CD4-positive, alpha-beta memory T cell (primary cell): ENCODE measurements around the gene NEIL3. TPM values are rescaled to one million over a fixed set of nuclear protein-coding genes. Genes with fewer than 3 reads are reported as not detected.
"Not testable (repeated sequence)": the region's sequence is repeated elsewhere in the genome, so short reads cannot be mapped to it uniquely, and the experiment has no call there.

Experiments
- CTCF ChIA-PET: fragments of 350-600 bp; sonication (Branson Sonifier 250); formaldehyde crosslinking; loops from one replicate; lab custom pipeline; 2021; ENCODE audit warnings: inconsistent platforms; ENCODE audit not compliant: partially characterized antibody; lab: Charles Lee
- POLR2A ChIA-PET: fragments of 350-600 bp; sonication (Branson Sonifier 250); formaldehyde crosslinking; loops from one replicate; lab custom pipeline; 2021; ENCODE audit not compliant: partially characterized antibody; lab: Charles Lee
- DNase-seq, 5 donors: peaks; one replicate each; pipeline versions ENCODE4 v3.0.0 to v3.0.0-alpha.2; 2020 to 2022; ENCODE audit warnings: mixed read lengths in 1 of 5
- H3K27ac ChIP-seq: one replicate; pipeline ENCODE4 v1.7.0; 2013; ENCODE audit warnings: low read depth, low read length
- H3K27me3 ChIP-seq: 2 replicates; pipeline ENCODE4 v1.7.0; 2013; ENCODE audit warnings: mild to moderate bottlenecking, low read length, moderate library complexity; ENCODE audit not compliant: insufficient read depth
- H3K36me3 ChIP-seq: 2 replicates; pipeline ENCODE4 v1.7.0; 2013; ENCODE audit warnings: mild to moderate bottlenecking, low read length, moderate library complexity; ENCODE audit not compliant: insufficient read depth
- H3K4me1 ChIP-seq: 2 replicates; pipeline ENCODE4 v1.7.0; 2013; ENCODE audit warnings: mild to moderate bottlenecking, low read length, moderate library complexity; ENCODE audit not compliant: insufficient read depth
- H3K4me3 ChIP-seq, 2 donors: one replicate each; pipeline ENCODE4 v1.7.0; 2013; ENCODE audit warnings: low read length in 2 of 2, mild to moderate bottlenecking in 1 of 2
- H3K9me3 ChIP-seq, 2 donors: one replicate each; pipeline ENCODE4 v1.7.0; 2013; ENCODE audit warnings: low read length in 2 of 2, control low read depth in 1 of 2; ENCODE audit not compliant: control insufficient read depth in 1 of 2
- H3K27ac Mint-ChIP-seq, 7 donors: one replicate each; pipeline ENCODE4 v1.8.0; 2020 to 2021; ENCODE audit warnings: mixed read lengths in 7 of 7, mild to moderate bottlenecking in 6 of 7, inconsistent platforms in 3 of 7, moderate library complexity in 3 of 7
- H3K27me3 Mint-ChIP-seq, 2 donors: one replicate each; pipeline ENCODE4 v1.8.0; 2020 to 2021; ENCODE audit warnings: mixed read lengths in 2 of 2
- H3K36me3 Mint-ChIP-seq, 2 donors: one replicate each; pipeline ENCODE4 v1.8.0; 2020 to 2021; ENCODE audit warnings: mixed read lengths in 2 of 2, inconsistent platforms in 1 of 2, mild to moderate bottlenecking in 1 of 2
- H3K4me1 Mint-ChIP-seq, 4 donors: one replicate each; pipeline ENCODE4 v1.8.0; 2020 to 2021; ENCODE audit warnings: mixed read lengths in 4 of 4, mild to moderate bottlenecking in 1 of 4
- H3K4me3 Mint-ChIP-seq, 8 donors: one replicate each; pipeline ENCODE4 v1.8.0; 2020 to 2021; ENCODE audit warnings: mixed read lengths in 8 of 8, mild to moderate bottlenecking in 7 of 8, moderate library complexity in 6 of 8, inconsistent platforms in 3 of 8
- H3K9me3 Mint-ChIP-seq, 8 donors: one replicate each; pipeline ENCODE4 v1.8.0; 2020 to 2021; ENCODE audit warnings: mixed read lengths in 8 of 8, mild to moderate bottlenecking in 5 of 8, inconsistent platforms in 3 of 8, moderate library complexity in 1 of 8
- intact Hi-C: fragments of 100-400 bp; cut with micrococcal nuclease; formaldehyde crosslinking; loops from one replicate; pipeline ENCODE4 v1.15.1; 2023
- polyA plus RNA-seq, 2 donors: library from polyadenylated mRNA; unstranded; fragments of 300-500 nt; fragmentation: Illumina TruSeq; gene quantifications; one replicate each; pipeline ENCODE4 v1.2.3, GENCODE V29; 2021
- total RNA-seq, 2 experiments: library from RNA; stranded (reverse); gene quantifications; one replicate each; pipeline ENCODE4 v1.2.3, GENCODE V29; 2021

Gene NEIL3
- total and polyA plus RNA-seq, 4 experiments from 2014 or later: 0.10 to 0.17 (median 0.15) TPM; not detected in 1

DNA sequence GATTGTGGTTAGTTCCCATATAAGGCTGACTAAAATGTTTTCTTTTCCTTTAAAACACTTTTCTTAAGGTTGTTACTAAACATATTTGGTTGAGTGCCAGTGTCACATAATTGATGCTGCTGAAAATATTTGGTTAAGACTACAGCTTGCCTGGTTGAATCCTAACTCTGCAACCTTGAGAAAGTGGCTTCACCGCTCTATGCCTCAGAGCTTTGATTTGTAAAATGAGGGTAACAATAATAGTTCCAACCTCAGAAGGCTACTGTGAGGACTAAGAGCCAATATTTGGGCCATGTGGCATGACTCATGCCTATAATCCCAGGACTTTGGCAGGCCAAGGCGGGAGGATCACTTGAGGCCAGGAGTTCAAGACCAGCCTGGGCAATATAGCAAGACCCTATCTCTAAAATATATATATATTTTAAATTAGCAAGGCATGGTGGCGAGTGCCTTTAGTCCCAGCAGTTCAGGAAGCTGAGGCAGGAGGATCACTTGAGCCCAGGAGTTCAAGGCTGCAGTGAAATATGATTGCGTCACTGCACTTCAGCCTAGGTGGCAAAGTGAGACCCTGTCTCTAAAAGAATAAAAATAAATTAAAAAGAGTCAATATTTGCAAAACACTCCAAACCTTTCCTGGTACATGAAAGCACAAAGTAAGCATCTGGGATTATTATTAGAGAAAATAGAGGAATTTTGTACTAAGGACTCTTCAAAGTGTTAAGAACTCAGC, 7.1 kb upstream of the NEIL3 start:
- Mint-ChIP-seq H3K4me3 (no peak overlapping the region), H3K27me3 (peaks cover 2 to 3% of the 10 kb centered on the region in 2 donors), H3K27ac (no peak overlapping the region), H3K9me3 (peaks cover 0 to 7% (median 6%) of the 10 kb centered on the region in 8 donors), H3K36me3 (peaks cover 0 to 3% of the 10 kb centered on the region in 2 donors), H3K4me1 (peaks cover 0 to 3% (median 1%) of the 10 kb centered on the region in 4 donors)
- intact Hi-C loops: no loop called here
- Histone ChIP-seq H3K36me3 (no peaks in the 10 kb centered on the region), H3K27ac (no peak overlapping the region), H3K4me1 (no peaks in the 10 kb centered on the region), H3K4me3 (no peak overlapping the region), H3K9me3 (no peaks in the 10 kb centered on the region), H3K27me3 (no peaks in the 10 kb centered on the region)
- CTCF ChIA-PET: interaction anchor here (1.6 kb wide), 1 partner anchor 11 kb away, joined by 3 read pairs; no protein-coding TSS in a partner anchor
- DNase-seq: no peak
- POLR2A ChIA-PET: no interaction called here

DNA sequence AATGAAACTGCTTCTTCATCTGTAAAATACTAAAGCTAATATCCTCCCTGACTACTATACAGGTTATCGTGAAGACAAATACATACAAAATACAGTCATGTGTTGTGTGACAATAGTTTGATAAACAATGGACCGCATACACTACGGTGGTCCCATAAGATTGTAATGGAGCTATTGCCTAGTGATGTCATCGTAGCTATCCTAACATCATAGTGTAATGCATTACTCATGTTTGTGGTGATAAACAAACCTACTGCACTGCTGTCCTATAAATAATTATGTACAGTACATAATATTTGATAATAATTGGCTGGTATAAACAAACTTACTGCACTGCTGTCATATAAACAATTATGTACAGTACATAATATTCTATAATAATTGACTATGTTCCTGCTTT, 5.6 kb upstream of the NEIL3 start:
- Mint-ChIP-seq H3K9me3 (no peaks in the 10 kb centered on the region), H3K27me3 (peaks cover 1 to 2% of the 10 kb centered on the region in 2 donors), H3K4me1 (peaks cover 6 to 8% (median 7%) of the 10 kb centered on the region in 4 donors), H3K4me3 (no peak overlapping the region), H3K27ac (no peak overlapping the region), H3K36me3 (no peaks in the 10 kb centered on the region)
- Histone ChIP-seq H3K27me3 (no peaks in the 10 kb centered on the region), H3K36me3 (no peaks in the 10 kb centered on the region), H3K4me1 (peaks cover 12% of the 10 kb centered on the region), H3K4me3 (no peak overlapping the region), H3K27ac (no peak overlapping the region), H3K9me3 (no peaks in the 10 kb centered on the region)
- intact Hi-C loops: no loop called here
- no peak for DNase-seq
- ChIA-PET CTCF (interaction anchor here (0.6 to 1.1 kb wide), 2 partner anchors 54 to 78 kb away, joined by 3 read pairs; no protein-coding TSS in a partner anchor), POLR2A (no interaction called here)

- intact Hi-C loops: loop anchor here (5.0 kb wide), 1 partner anchor 1108 kb away; the partner anchor contains the start of gene SPATA4
Measured at GRCh38 chr4:177304864-177305263, 4.8 kb upstream of the NEIL3 start.

GRCh38 chr4:177308125-177308524, 1.5 kb upstream of the NEIL3 start:
- POLR2A ChIA-PET: interaction anchor here (1.7 to 6.2 kb wide), 3 partner anchors 13 to 134 kb away, joined by 5 to 41 read pairs (median 27); partner anchors contain the start of gene AGA
- no peak for DNase-seq
- H3K36me3 Mint-ChIP-seq: peaks cover 0 to 3% of the 10 kb centered on the region in 2 donors
- Histone ChIP-seq H3K36me3 (no peaks in the 10 kb centered on the region), H3K27me3 (no peaks in the 10 kb centered on the region), H3K9me3 (no peaks in the 10 kb centered on the region), H3K4me3 (no peak overlapping the region), H3K27ac (no peak overlapping the region), H3K4me1 (peaks cover 25% of the 10 kb centered on the region)
- CTCF ChIA-PET: interaction anchor here (1.0 to 3.0 kb wide), 3 partner anchors 28 to 58 kb away, joined by 3 to 26 read pairs (median 4); no protein-coding TSS in a partner anchor
- H3K9me3 Mint-ChIP-seq: no peaks in the 10 kb centered on the region
- no peaks in the 10 kb centered on the region for H3K27me3 Mint-ChIP-seq
- H3K4me1 Mint-ChIP-seq: peaks cover 15 to 32% (median 18%) of the 10 kb centered on the region in 4 donors
- H3K4me3 Mint-ChIP-seq: peak overlapping the region in 2 of 8 donors; percentile 27 to 71
- peak overlapping the region in 6 of 7 donors; percentile 23 to 67 (median 42) for H3K27ac Mint-ChIP-seq
- intact Hi-C loops: loop anchor here (5.0 kb wide), 1 partner anchor 1111 kb away; the partner anchor contains the start of gene SPATA4

More at GRCh38 chr4:177304864-177305263, 4.8 kb upstream of the NEIL3 start:
- H3K9me3 ChIP-seq, H3K4me3 ChIP-seq, H3K27ac ChIP-seq, H3K27me3 Mint-ChIP-seq, H3K27me3 ChIP-seq, H3K4me3 Mint-ChIP-seq, H3K36me3 ChIP-seq, H3K36me3 Mint-ChIP-seq, POLR2A ChIA-PET, H3K9me3 Mint-ChIP-seq, H3K27ac Mint-ChIP-seq, DNase-seq: not testable (repeated sequence)
- CTCF ChIA-PET: interaction anchor here (1.1 kb wide), 1 partner anchor 55 kb away, joined by 3 read pairs; no protein-coding TSS in a partner anchor
- H3K4me1 Mint-ChIP-seq: peaks cover 9 to 15% (median 12%) of the 10 kb centered on the region in 4 donors
- peaks cover 13% of the 10 kb centered on the region for H3K4me1 ChIP-seq

DNA sequence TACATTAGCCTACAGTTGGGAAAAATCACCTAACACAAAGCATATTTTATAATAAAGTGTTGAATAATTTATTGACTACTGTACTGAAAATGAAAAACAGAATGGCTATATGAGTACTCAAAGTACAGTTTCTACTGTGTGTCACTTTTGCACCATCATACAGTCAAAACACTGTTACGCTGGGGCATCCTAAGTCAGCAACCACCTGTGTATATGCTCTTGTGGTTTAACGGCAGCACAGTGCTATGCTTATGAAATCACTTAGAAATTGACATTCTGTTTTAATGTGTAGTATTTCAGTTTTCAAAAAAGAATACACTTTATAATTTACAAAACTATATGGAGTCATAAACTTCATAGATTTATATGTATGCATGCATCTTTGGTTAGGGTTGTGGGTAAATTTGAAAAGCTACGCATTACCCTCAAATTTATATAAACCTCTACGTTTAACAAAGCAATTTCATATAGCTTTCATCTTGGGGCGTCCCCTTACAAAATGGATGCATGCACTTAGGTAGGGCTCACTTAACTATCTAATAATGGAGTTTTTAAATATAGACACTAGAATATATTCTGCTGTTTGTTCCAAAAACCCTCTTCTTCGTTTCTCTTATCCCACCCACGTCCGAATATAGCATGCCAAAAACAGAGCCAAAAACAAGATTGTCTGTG, 690 bp upstream of the NEIL3 start:
- Mint-ChIP-seq H3K4me1 (peaks cover 15 to 39% (median 21%) of the 10 kb centered on the region in 4 donors), H3K27ac (peak overlapping the region; percentile 67 to 93 (median 88)), H3K27me3 (no peaks in the 10 kb centered on the region), H3K4me3 (peak overlapping the region; percentile 86 to 96 (median 91)), H3K9me3 (no peaks in the 10 kb centered on the region), H3K36me3 (peaks cover 0 to 3% of the 10 kb centered on the region in 2 donors)
- intact Hi-C loops: loop anchor here (1.0 to 5.0 kb wide), 2 partner anchors 133 to 1112 kb away; partner anchors contain the start of genes AGA and SPATA4
- Histone ChIP-seq H3K36me3 (no peaks in the 10 kb centered on the region), H3K9me3 (no peaks in the 10 kb centered on the region), H3K27ac (peak overlapping the region; percentile 51), H3K27me3 (no peaks in the 10 kb centered on the region), H3K4me3 (peak overlapping the region; percentile 64 to 92), H3K4me1 (peaks cover 32% of the 10 kb centered on the region)
- peak in 2 of 5 donors; percentile 16 to 27 for DNase-seq
- ChIA-PET POLR2A (interaction anchor here (0.7 to 6.2 kb wide), 7 partner anchors 12 to 133 kb away, joined by 3 to 41 read pairs (median 5); partner anchors contain the start of gene AGA), CTCF (interaction anchor here (1.1 to 3.0 kb wide), 6 partner anchors 11 to 58 kb away, joined by 4 to 26 read pairs (median 5); no protein-coding TSS in a partner anchor)

DNA sequence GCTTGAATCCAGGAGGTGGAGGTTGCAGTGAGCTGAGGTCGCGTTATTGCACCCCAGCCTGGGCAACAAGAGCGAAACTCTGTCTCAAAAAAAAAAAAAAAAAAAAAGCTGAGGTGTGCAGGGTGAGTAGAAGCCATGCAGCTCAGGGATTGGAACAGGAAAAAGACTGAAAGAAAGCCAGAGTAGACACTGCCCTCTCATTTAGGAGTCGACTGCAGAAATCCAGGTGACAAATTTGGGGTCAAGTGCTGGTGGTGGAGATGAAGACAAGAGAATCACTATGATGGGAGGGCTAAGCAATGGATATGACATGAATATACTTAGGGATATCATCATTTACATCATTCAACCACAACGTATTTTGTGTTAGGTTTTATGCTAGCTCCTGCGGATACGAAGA, 1.9 kb downstream of the NEIL3 start:
- Histone ChIP-seq H3K27ac (no peak overlapping the region), H3K4me1 (peaks cover 53% of the 10 kb centered on the region), H3K9me3 (no peaks in the 10 kb centered on the region), H3K36me3 (no peaks in the 10 kb centered on the region), H3K27me3 (no peaks in the 10 kb centered on the region), H3K4me3 (no peak overlapping the region)
- intact Hi-C loops: no loop called here
- Mint-ChIP-seq H3K27ac (peak overlapping the region in 1 of 7 donors; percentile 52), H3K9me3 (no peaks in the 10 kb centered on the region), H3K27me3 (no peaks in the 10 kb centered on the region), H3K36me3 (peaks cover 0 to 3% of the 10 kb centered on the region in 2 donors), H3K4me3 (peak overlapping the region in 4 of 8 donors; percentile 22 to 39 (median 34)), H3K4me1 (peaks cover 24 to 58% (median 34%) of the 10 kb centered on the region in 4 donors)
- POLR2A ChIA-PET: interaction anchor here (6.2 kb wide), 1 partner anchor 9 kb away, joined by 41 read pairs; no protein-coding TSS in a partner anchor
- CTCF ChIA-PET: interaction anchor here (1.1 to 1.3 kb wide), 2 partner anchors 26 to 28 kb away, joined by 3 read pairs; no protein-coding TSS in a partner anchor
- DNase-seq: no peak
